NCI-H2227 treated with DMSO at 0.1 percent for 48 hours (cell line): ENCODE results near the gene FAM9A.

Source experiments
- DNase-seq: peaks from one replicate; lab custom pipeline; 2025; lab: John Stamatoyannopoulos, UW

Gene FAM9A

DNA sequence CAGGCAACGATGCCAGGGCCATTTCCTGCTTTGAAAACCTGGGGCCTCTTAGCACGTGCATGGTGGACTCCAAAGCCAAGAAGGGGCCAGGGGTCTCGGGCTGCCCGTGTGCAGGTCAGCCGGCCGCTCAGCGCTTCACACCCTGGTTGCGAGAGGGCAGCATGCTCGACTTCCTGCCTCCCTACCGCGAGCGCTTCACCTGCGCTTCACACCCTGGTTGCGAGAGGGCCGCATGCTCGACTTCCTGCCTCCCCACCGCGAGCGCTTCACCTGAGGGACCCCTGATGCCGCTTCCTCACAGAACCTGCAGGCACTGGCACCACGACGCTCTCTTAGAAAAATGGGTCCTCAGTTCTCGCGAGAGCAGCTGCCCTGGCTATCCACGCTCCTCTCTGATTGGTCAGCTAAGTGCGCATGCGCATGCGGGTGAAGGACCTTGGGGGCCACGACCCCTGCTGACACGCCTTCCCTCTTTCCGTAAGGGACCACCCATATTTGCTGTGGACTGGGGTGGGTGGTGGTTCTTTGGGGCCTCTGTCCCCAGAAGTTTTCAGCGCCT is at the start of gene FAM9A:
Gene FAM9A, minus strand, starts transcription at position 343 of the 559 bp plus-strand sequence. CDS start 1,212 bp downstream, outside the sequence.
- DNase-seq: no peak

DNA sequence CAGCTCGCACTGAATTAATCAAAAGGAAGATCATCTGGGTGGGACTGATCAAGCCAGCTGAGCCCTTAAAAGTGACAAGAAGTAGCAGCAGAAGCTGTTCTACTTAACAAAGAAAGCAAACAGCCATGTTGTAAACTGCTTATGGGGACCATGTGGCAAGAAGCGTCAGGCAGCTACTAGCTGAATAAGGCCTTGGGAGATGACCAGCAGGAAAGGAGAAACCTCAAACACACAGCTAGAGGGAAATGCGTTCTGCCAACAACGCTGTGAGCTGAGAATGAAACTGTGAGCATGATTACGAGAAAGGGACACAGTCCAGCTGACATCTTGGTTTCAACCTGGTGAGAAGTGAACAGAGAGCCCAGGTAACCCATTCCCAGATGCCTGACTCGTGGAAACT is 49.3 kb upstream of the FAM9A start:
- DNase-seq: no peak

DNA sequence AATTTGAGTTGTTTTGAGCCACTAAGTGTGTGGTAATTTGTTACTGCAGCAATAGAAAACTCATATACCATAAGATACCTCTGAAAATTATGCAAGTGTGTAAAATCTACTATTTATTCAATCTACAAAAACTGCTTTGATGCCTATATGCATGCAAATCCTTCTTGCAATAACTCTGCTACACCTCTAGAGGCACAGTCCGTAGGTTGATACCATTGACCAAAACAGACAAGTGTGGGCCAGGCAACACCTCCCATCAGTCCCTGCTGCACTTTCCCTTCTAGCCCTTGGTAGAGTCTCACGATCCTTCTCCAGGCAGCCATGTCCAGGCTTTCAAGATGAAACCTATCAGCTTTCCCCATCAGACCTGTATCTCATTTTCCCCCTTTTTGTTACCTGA is 48.8 kb upstream of the FAM9A start:
- DNase-seq: no peak

DNA sequence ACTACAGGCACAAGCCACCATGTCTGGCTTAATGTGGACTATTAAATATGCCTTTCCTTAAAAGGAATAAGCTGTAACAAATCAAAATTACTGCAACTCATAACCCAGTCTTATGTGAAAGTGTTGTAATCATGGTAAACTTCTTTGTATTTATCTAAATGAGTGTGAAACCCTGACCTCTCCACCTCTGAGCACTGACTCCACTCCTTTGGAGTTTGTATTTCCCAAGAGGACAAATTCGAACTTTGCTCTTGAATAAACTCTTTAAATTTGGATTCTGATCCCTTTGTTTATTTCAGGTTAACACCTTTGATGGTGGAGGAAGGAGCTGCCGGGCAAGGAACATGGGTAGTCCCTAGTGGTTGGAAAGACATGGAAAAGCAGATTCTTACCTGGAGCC is 48.3 kb upstream of the FAM9A start:
- no peak for DNase-seq

DNA sequence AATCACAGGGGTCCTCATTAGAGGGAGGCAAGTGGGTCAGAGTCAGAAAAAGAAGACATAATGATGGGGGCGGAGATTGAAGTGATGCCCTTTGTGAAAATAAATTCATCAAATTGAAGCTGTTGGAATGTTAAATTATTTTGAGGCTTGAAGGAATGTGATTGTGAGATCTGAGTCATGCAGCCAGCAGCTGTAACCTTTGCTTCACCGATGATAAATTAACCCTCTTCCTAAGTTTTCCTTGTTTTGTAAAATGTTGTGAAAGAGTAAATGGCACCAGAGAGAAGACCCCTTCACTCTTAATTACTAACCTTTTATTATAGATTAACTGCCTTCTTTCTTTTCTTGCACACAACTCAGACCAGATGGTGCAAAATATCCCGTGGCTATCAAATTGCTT is 47.7 kb upstream of the FAM9A start:
- DNase-seq: peak; percentile 14

DNA sequence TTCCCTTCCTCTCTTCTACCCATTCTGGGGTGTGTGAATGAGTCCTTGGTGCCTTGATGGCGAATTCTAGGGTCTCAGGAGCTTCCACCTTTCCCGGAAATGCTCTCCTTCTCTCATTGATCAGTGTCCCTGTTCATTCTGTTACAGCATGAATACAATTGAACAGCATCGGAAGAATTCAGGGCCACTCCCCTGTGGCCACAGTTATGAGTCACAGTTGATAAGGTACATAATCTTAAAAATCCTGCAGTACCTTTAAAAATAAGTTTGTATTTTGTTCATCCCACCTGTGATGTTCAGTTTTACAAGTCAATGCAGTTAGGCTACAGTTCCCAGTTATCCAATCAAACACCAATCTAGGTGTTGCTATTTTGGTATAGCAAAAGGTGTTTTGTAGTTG is 47.3 kb upstream of the FAM9A start:
- DNase-seq: no peak

DNA sequence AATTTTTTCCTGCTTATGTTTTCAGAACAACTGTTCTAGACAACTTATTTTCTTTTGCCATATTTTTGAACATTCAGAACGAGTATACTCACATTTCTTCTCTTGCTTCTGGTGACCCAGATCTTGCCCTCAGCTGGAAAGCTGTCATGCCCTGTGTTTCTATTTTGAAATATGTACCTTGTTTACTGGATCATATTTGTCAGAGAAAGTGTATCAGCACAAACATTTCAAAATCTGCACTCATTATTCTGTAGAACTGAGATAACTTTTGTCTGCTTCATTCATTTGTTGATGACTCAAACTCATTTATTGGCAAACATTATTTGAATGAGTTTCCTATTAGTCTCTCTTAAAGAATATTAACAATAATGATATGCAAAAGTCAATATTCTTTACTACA is 46.2 kb upstream of the FAM9A start:
- DNase-seq: no peak

DNA sequence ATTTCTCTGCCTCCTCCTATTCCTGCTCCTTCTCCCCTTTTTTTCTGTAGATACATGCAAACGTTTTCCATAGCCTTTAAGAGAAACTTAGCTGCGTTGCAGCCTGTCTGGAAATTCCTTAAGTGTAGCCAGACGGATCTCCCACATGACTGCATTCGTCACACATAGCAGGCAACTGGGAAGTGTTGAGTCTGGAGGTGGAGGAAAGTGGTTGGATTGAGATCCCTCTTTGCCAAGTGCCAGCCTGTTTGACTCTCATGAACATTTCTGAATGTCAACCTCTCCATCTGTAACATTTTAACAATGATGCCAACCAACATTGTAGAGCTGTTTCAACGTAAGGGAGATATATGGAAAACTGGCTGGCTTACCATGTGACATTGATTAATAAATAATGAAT is 45.1 kb upstream of the FAM9A start:
- DNase-seq: no peak

DNA sequence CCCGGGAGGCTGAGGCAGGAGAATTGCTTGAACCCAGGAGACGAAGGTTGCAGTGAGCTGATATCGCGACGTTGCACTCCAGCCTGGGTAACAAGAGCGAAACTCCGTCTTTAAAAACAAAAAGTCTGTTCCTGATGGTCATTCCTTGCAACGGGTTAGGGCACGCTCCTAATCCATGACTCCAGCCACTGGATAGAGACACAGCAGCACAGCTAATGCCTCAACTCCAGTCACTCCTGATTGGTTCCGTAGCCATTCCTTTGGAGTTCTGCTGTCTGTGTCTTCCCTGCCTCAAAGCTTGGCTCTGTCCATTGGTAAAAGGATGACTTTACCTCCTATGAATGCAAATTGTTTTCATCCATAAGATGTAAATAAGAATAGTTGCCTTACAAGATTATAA is 44.3 kb upstream of the FAM9A start:
- DNase-seq: no peak

DNA sequence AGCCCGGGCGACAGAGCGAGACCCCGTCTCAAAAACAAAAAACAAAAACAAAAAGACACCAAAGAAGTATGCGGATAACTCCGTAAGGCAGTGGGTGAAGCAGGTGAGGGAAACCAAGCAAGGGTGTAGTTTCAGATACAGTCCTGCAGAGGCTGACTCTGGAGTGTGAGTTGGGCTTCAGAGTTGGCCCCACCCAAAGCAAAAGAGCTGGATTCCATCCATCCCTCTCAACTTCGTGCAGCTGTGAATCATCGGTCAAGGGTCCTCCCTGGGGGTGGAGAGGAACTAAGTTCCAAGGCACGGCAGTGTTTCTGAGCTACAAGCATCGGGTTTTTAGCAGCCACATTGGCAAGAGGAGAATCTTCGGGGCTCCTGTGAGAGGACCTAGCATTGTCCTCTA is 43.9 kb upstream of the FAM9A start:
- no peak for DNase-seq

DNA sequence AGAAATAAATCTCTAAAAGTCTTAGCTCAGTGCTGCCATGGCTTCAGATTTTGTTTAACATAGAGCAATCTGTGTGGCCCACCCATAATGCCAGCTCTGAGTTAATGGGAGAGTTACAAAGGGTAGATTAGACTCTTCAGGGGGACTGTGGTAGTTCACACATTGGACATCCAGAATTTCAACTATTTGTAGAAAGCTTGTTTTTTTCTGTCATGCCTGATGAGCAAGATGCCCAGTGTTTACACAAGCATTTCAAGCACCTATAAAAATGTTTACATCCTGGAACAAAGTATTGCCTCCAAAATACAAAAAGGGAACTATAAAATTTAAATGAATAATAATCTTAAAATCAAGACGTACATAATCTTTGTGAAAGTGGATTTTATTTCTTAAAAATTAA is 43.0 kb upstream of the FAM9A start:
- DNase-seq: no peak

DNA sequence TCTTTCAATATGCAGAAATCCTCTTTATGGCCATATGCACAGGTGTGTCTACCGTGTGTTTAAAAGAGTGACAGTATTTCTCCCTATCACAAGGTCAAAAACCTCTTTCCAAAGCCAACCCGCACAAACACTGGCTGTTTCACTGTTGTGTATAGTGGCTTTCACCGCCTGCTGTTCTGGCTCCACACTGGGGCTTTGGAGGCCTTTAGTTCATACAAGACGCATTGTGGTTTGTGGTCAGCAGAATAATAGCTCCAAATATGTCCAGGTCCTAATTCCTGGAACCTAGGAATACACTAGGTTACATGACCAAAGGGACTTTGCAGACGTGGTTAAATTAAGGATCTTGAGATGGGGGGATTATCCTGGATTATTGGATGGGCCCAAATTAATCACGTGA is 40.7 kb upstream of the FAM9A start:
- DNase-seq: no peak

DNA sequence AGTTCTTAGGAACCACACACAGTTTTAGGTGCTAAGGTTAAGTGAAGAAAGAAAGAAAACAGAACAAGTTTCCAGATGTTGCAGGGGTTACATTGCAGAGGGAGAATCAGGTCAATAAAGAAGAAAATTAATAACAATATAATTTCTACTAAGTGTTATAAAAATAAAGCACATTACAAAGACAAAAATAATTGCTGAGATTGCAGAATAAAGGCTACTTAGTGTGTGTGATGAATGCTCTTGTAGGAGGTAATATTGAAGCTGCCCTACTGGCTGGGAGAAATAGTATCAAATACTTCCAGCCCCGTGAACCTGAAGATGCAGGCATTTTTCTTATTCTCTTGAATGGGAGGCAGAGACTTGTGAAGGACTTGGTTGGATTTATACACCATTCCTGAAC is 33.2 kb upstream of the FAM9A start:
- no peak for DNase-seq

DNA sequence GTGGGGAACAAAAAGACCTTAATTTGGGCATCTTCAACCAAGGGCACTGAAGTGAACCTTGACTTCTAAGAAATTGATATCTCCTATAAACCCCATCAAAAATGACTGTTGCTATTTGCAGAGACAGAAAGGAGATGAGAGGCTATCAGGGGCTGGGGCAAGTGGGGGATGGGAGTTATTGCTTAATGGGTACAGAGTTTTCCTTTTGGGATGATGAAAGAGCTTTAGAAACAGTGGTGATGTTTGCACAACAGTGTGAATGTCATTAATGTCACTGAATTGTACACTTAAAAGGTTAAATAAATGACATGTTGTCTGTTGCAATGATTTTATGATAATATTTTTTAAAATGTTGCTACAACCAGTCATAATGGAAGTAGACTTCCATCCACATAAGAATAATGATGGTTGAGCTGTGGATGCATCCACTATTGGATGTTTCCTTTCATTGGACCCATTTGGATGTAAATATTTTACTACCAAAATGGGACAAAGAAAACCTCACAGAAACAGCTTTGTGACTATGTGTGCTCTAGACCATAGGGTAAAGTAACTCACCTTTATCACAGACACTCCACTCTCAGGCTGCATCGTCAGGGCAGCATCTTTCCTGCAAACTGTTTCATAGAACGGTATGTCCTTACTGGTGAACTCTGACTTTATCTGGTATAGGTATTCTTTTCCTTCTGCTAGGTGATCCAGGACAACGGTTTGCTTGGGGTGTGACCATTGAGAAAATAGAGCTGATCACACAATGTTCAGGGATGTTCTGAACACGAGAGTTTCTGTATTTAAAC is 31.6 kb upstream of the FAM9A start:
- DNase-seq: no peak

DNA sequence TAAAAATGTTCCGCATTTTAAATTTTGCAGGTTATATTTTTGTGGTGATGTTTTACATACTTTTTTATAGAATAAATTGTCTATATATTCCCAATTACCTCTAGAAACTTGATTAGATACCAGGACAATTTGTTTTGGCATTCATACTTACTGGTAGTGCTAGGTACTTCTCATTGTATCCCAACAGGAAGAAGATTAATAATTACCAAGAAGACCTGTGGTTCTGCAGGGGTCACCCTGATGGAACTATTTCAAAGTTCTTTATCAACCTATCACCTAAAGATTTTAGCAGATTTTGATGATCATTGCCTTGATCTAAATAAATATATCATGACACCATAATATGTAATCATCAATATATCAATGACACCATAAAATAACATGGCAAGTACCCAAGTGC is 22.5 kb upstream of the FAM9A start:
- no peak for DNase-seq

DNA sequence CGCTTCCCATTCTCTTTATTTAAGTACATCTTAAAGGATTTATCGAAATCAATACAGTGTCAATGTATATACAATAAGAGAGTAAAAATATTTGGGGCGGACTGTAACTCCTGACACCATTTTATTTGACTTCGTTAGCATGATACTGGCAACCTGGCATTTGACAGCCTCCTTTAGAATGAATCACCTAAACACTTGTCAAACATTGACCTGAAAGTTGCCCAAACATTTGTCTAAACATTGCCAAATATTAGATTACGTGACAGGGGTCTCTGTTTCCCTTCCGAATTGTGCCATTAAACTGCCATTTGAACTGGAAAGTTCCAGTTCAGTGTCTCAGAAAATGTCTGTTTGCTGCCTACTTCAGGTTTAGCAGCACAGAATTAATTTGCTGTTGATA is 20.8 kb upstream of the FAM9A start:
- no peak for DNase-seq

DNA sequence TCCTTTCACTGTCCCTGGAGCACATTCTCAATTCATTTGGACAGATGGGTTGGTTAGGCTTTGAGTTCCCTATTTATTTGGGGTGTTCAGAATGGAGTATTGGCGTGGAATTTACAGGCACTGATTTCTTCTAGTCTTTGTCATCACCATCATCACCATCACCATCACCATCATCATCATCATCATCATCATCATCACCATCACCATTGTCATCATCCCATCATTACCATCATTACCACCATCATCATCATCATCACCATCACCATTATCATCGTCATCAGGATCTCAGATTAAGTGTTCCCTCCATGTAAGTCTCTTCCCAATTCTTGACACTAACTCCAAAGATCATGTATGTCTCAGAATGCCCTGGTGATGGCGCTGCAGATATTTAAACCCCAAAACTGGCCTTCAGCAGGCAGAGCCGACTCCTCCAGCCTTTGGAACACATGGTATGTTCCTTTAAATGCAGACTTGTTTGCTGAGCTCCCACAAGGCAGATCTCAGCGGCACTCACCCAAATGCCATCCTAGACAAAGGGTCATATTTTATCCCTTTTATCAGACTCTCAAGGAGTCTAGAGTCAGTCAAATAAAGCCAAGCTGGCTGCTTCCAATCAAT is 19.8 kb upstream of the FAM9A start:
- DNase-seq: no peak

DNA sequence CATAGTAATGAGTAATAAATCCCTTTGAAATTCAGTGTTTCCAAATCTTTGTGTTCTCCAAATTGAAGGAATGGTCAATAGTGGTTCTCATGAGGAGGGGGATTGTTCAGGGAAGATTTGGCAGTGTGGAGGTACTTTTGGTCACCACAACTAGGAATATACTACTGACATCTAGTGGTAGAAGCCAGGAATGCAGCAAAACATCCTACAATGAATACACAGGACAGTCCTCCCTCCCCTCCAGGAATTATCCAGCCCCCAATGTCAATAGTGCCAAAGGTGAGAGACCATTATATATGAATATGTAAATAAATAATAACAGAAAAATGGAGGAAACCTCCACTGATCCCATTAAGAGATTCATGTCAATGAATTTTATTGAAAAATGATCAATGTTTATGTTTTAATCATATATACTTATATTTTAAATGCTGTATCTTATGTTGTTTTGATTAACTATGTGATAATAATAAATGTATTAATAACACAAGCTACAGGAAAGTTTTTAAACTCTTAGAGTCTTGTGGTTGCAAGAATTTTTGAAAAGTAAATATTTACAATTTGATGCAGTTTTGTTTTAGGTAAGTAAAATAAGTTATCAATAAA is 14.4 kb upstream of the FAM9A start:
- peak; percentile 53 for DNase-seq

DNA sequence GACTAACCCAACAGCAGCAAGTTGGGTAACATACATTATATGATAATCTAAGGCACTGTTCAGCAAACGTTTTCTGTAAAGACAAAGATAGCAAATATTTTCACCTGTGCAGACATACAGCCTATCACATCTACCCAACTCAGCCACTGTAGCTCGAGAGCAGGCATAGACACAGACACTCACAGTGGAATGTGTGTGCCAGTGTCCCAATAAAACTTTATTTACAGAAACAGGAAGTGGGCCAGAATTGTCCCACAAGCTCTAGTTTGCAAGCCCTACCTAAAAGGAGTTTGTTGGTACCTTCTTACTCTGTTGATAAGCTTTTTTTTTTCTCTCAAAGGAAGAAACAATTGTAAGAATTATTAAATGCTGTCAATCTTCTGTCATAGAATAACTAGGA is 11.9 kb upstream of the FAM9A start:
- no peak for DNase-seq

DNA sequence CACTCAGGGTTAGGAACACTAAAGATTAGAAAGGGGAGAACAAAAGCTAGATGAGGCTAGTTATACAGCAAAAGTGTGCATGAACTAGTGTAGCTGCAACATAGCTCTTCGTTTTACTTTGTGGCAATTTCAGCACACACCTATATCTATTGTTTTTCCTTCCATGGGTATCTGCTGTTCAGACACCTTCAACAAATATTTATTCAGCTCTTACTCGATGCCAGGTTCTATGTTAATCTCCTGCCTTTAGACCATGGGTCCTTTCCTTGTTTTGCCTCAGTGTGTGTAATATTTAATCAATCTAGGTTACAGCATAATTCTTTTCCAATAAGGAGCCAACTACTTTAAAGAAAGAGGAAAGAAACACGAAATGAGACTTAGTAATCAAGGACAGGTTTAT is 10.4 kb upstream of the FAM9A start:
- no peak for DNase-seq

DNA sequence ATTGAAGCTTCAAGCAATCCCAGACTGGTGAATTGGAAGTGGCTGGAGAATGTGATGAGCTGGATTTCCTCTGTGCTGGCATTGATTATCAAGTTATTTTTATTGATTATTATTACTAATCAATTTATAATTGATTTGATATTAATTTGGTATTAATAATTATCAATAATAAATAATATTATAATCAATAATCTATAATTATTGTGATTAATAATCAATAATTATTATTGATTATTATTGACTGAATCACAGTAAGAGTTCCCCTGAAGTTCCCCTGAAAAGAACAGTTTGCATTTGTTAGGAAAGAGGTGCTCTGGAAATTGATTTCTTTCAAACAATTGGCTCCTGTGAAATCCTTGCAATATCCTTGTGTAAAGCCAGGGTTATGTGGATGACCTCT is 7.5 kb upstream of the FAM9A start:
- no peak for DNase-seq

DNA sequence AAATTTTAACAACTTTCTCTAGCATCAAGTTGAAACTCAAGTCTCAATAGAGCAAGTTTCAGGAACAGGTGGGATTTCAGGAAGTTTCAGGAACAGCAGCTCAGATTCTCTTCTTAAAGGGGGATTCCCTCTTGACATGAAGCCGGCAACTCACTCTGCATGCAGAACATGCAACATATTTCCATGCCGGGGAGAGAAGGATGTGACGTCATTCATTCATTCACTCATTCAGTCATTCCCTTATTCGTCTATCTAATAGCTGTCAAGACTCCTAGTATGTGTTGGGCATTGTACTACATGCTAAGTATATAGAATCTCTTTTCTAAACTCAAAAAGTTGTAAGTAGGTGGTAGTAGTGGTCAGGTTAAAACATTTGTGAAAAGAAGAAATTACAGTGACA is 4.8 kb upstream of the FAM9A start:
- DNase-seq: no peak

DNA sequence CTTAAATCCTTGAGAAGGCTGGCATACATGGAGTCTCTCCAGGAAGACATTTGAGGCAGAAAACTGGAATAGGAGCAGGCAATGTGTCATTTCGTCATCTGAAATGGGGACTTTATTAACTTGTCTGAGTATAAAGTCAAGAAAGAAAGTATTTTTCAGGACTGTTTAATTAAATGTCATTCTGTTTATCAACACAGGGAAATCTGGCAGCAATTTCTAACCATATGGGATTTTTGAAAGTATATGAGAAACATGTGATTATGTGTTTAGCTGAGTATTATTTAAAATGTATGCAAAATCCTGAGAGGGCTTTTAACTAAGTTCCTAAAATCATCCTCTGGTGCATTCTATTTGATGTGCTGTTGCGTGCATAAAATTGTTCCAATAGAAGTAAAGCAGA is 3.9 kb upstream of the FAM9A start:
- no peak for DNase-seq
